Mononuclear cell (primary cell): ENCODE results near the gene OR2T12. TPM values are rescaled to one million over a fixed set of nuclear protein-coding genes. Genes with fewer than 3 reads are reported as not detected.
"Not testable (repeated sequence)": the region's sequence is repeated elsewhere in the genome, so short reads cannot be mapped to it uniquely, and the experiment has no call there.

ENCODE experiments used
- H3K27me3 ChIP-seq: 2 replicates; pipeline ENCODE4 v1.6.0; 2011; ENCODE audit warnings: low read length, control low read depth; ENCODE audit not compliant: insufficient read depth
- H3K4me1 ChIP-seq: 2 replicates; pipeline ENCODE4 v1.5.1; 2011; ENCODE audit warnings: mild to moderate bottlenecking, low read length, control low read depth; ENCODE audit not compliant: insufficient read depth
- H3K4me3 ChIP-seq: 2 replicates; pipeline ENCODE4 v1.5.1; 2011; ENCODE audit warnings: mild to moderate bottlenecking, low read length, moderate library complexity
- H3K9me3 ChIP-seq: 2 replicates; pipeline ENCODE4 v1.5.1; 2011; ENCODE audit warnings: low read depth, mild to moderate bottlenecking, control low read depth, low read length
- total RNA-seq: library from RNA; depleted of rRNA; stranded (reverse); fragments of >200 nt; gene quantifications from one replicate; pipeline ENCODE4 v1.2.3, GENCODE V29; 2012

The OR2T12 gene
- not detected for total RNA-seq

GRCh38 chr1:248303324-248303723 is at the start of gene OR2T12:
TSS of gene OR2T12 (minus strand) at chr1:248303424. CDS start at chr1:248295578, 7,846 bp downstream.
- Histone ChIP-seq H3K27me3 (no peaks in the 10 kb centered on the region), H3K9me3 (no peaks in the 10 kb centered on the region), H3K4me1 (no peaks in the 10 kb centered on the region), H3K4me3 (no peak within 1 kb of the TSS)

GRCh38 chr1:248348475-248348874 is 45.3 kb upstream of the OR2T12 start, which contains the start of gene OR14C36:
TSS of gene OR14C36 (plus strand) at chr1:248348775. CDS start at chr1:248348775, 0 bp downstream.
- no peaks in the 10 kb centered on the region for H3K27me3 ChIP-seq
- no peaks in the 10 kb centered on the region for H3K9me3 ChIP-seq
- no peak within 1 kb of the TSS for H3K4me3 ChIP-seq
- no peaks in the 10 kb centered on the region for H3K4me1 ChIP-seq

GRCh38 chr1:248343451-248343850 is 40.2 kb upstream of the OR2T12 start:
- Histone ChIP-seq H3K4me1 (no peaks in the 10 kb centered on the region), H3K9me3 (no peaks in the 10 kb centered on the region), H3K4me3 (no peak overlapping the region), H3K27me3 (no peaks in the 10 kb centered on the region)

- Histone ChIP-seq H3K9me3 (no peaks in the 10 kb centered on the region), H3K4me1 (no peaks in the 10 kb centered on the region), H3K27me3 (no peaks in the 10 kb centered on the region), H3K4me3 (no peak within 1 kb of the TSS)
Observed at GRCh38 chr1:248324468-248324867, 21.2 kb upstream of the OR2T12 start, which contains the start of gene OR2M7. TSS of gene OR2M7 (minus strand) at chr1:248324568. CDS start at chr1:248324568, 0 bp downstream.

- H3K9me3 ChIP-seq, result no peaks in the 10 kb centered on the region
- no peaks in the 10 kb centered on the region for H3K27me3 ChIP-seq
- H3K4me3 ChIP-seq, result no peak overlapping the region
- no peaks in the 10 kb centered on the region for H3K4me1 ChIP-seq
Observed at GRCh38 chr1:248316796-248317195, 13.6 kb upstream of the OR2T12 start.

- H3K9me3 ChIP-seq, H3K27me3 ChIP-seq, H3K4me1 ChIP-seq, H3K4me3 ChIP-seq: not testable (repeated sequence)
Observed at GRCh38 chr1:248306740-248307139, 3.5 kb upstream of the OR2T12 start.

GRCh38 chr1:248306103-248306502 is 2.9 kb upstream of the OR2T12 start:
- no peaks in the 10 kb centered on the region for H3K27me3 ChIP-seq
- H3K4me3 ChIP-seq, result no peak overlapping the region
- no peaks in the 10 kb centered on the region for H3K9me3 ChIP-seq
- H3K4me1 ChIP-seq, result no peaks in the 10 kb centered on the region

GRCh38 chr1:248305672-248306071 is 2.4 kb upstream of the OR2T12 start:
- not testable (repeated sequence) for H3K4me3 ChIP-seq, H3K4me1 ChIP-seq, H3K27me3 ChIP-seq, H3K9me3 ChIP-seq

GRCh38 chr1:248288391-248288790 is 14.8 kb downstream of the OR2T12 start:
- H3K9me3 ChIP-seq, result no peaks in the 10 kb centered on the region
- no peak overlapping the region for H3K4me3 ChIP-seq
- H3K27me3 ChIP-seq, result no peaks in the 10 kb centered on the region
- no peaks in the 10 kb centered on the region for H3K4me1 ChIP-seq

- Histone ChIP-seq H3K27me3 (no peaks in the 10 kb centered on the region), H3K4me1 (no peaks in the 10 kb centered on the region), H3K9me3 (no peaks in the 10 kb centered on the region), H3K4me3 (no peak within 1 kb of the TSS)
Observed at GRCh38 chr1:248277876-248278275, 25.3 kb downstream of the OR2T12 start, which contains the start of gene OR2T33. TSS of gene OR2T33 (minus strand) at chr1:248277976. CDS start at chr1:248273814, 4,162 bp downstream.

GRCh38 chr1:248273225-248273624 is 30.0 kb downstream of the OR2T12 start:
- not testable (repeated sequence) for H3K4me1 ChIP-seq, H3K9me3 ChIP-seq, H3K4me3 ChIP-seq, H3K27me3 ChIP-seq

GRCh38 chr1:248268178-248268577 is 35.0 kb downstream of the OR2T12 start:
- no peak overlapping the region for H3K4me3 ChIP-seq
- no peaks in the 10 kb centered on the region for H3K4me1 ChIP-seq
- peaks cover 5% of the 10 kb centered on the region for H3K9me3 ChIP-seq
- H3K27me3 ChIP-seq, result no peaks in the 10 kb centered on the region

- not testable (repeated sequence) for H3K4me1 ChIP-seq, H3K4me3 ChIP-seq, H3K27me3 ChIP-seq, H3K9me3 ChIP-seq
Observed at GRCh38 chr1:248259309-248259708, 43.9 kb downstream of the OR2T12 start.

- Histone ChIP-seq H3K4me1 (peaks cover 14% of the 10 kb centered on the region), H3K9me3 (no peaks in the 10 kb centered on the region), H3K4me3 (no peak overlapping the region), H3K27me3 (no peaks in the 10 kb centered on the region)
Observed at GRCh38 chr1:248243204-248243603, 60.0 kb downstream of the OR2T12 start.
